ENCODE results near the gene GPX4. TPM values are rescaled to one million over a fixed set of nuclear protein-coding genes. Genes with fewer than 3 reads are reported as not detected.

GPX4 gene
- total and polyA plus RNA-seq, 9 of the 15 experiments (the other 6 are each of a cell fraction or from before 2014, with no cell fraction given): 61.4 to 661 (median 349) TPM

DNA sequence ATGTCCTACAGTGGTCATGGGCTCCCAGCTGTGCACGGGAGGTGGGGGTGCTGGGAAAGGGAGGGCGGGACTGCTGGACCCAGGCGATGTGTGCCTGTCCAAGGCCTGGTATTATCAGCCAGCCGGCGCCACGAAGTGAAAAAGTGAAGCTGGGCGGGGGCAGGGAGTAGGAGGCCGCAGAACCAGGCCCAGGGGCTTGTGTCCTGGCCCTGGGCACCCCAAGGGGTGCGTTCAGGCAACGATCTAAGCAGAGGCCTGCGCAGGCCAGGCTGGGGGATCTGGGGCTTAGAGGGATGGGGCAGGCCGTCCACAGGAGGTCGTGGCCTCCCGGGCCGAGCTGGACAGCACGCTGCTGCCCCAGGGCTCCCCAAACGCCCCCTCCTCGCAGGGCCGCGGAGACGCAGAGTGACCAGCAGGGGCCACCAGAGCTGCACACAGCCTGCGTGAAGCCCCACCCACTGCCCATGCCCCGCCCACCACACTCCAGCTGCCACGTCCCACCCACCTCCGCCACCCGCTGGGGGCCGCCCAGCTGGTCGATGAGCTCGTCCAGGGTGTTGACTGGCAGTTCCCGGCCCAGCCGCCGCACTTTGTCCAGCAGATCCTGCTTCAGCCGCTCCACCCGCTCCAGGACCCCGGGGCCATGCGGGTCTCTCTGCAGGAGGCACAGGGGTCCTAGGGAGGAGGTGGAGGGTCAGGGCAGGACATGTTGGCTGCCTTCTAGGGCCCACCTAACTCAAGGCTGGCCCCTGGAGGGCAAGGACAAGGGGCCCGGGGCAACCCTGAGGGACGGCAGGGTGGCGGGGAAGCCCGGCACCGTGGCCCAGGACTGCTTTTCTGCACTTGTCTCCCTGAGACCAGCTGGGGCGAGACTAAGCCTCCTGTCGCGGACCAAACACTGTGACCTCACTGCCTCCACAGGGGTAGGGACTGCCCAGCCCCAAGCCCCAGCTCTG, 9.5 kb downstream of the GPX4 start (continued):
- TF ChIP-seq, protein P1, sequence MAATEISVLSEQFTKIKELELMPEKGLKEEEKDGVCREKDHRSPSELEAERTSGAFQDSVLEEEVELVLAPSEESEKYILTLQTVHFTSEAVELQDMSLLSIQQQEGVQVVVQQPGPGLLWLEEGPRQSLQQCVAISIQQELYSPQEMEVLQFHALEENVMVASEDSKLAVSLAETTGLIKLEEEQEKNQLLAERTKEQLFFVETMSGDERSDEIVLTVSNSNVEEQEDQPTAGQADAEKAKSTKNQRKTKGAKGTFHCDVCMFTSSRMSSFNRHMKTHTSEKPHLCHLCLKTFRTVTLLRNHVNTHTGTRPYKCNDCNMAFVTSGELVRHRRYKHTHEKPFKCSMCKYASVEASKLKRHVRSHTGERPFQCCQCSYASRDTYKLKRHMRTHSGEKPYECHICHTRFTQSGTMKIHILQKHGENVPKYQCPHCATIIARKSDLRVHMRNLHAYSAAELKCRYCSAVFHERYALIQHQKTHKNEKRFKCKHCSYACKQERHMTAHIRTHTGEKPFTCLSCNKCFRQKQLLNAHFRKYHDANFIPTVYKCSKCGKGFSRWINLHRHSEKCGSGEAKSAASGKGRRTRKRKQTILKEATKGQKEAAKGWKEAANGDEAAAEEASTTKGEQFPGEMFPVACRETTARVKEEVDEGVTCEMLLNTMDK (IDR thresholded peaks at IDR 0.05; ENCODE audit: borderline replicate concordance, insufficient read depth, low read depth, low read length, poor library complexity, severe bottlenecking): peak; percentile 75
- 0 out of 2 replicates have a peak, but pooled peaks have one; percentile 15 for TF ChIP-seq BHLHE40 (IDR thresholded peaks at IDR 0.05; ENCODE audit: low read length)
- TF ChIP-seq POLR2AphosphoS5 (IDR thresholded peaks at IDR 0.05; ENCODE audit: control insufficient read depth, insufficient read depth, low read depth, low read length): peak; percentile 59; the same call in 1 of the 2 replicates
- no peak for TF ChIP-seq KDM1A (IDR thresholded peaks at IDR 0.05)
- TF ChIP-seq, protein P2, sequence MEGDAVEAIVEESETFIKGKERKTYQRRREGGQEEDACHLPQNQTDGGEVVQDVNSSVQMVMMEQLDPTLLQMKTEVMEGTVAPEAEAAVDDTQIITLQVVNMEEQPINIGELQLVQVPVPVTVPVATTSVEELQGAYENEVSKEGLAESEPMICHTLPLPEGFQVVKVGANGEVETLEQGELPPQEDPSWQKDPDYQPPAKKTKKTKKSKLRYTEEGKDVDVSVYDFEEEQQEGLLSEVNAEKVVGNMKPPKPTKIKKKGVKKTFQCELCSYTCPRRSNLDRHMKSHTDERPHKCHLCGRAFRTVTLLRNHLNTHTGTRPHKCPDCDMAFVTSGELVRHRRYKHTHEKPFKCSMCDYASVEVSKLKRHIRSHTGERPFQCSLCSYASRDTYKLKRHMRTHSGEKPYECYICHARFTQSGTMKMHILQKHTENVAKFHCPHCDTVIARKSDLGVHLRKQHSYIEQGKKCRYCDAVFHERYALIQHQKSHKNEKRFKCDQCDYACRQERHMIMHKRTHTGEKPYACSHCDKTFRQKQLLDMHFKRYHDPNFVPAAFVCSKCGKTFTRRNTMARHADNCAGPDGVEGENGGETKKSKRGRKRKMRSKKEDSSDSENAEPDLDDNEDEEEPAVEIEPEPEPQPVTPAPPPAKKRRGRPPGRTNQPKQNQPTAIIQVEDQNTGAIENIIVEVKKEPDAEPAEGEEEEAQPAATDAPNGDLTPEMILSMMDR (IDR thresholded peaks at IDR 0.05 in 2 of 3, conservative IDR thresholded peaks at IDR 0.05 in 1 of 3; ENCODE audit: insufficient read depth in 2 of 3, low read depth in 1 of 3, low read length in 3 of 3): peak; percentile 86 to 93 (median 89)
- TF ChIP-seq ZC3H4 (CRISPR knock-in tag; IDR thresholded peaks at IDR 0.05; ENCODE audit: borderline replicate concordance): no peak
- peak; percentile 77 for TF ChIP-seq STAG1 (CRISPR knock-in tag; IDR thresholded peaks at IDR 0.05; ENCODE audit: borderline replicate concordance)
- TF ChIP-seq CBX5 (IDR thresholded peaks at IDR 0.05; ENCODE audit: borderline replicate concordance, low read depth): no peak
- TF ChIP-seq, protein P3, sequence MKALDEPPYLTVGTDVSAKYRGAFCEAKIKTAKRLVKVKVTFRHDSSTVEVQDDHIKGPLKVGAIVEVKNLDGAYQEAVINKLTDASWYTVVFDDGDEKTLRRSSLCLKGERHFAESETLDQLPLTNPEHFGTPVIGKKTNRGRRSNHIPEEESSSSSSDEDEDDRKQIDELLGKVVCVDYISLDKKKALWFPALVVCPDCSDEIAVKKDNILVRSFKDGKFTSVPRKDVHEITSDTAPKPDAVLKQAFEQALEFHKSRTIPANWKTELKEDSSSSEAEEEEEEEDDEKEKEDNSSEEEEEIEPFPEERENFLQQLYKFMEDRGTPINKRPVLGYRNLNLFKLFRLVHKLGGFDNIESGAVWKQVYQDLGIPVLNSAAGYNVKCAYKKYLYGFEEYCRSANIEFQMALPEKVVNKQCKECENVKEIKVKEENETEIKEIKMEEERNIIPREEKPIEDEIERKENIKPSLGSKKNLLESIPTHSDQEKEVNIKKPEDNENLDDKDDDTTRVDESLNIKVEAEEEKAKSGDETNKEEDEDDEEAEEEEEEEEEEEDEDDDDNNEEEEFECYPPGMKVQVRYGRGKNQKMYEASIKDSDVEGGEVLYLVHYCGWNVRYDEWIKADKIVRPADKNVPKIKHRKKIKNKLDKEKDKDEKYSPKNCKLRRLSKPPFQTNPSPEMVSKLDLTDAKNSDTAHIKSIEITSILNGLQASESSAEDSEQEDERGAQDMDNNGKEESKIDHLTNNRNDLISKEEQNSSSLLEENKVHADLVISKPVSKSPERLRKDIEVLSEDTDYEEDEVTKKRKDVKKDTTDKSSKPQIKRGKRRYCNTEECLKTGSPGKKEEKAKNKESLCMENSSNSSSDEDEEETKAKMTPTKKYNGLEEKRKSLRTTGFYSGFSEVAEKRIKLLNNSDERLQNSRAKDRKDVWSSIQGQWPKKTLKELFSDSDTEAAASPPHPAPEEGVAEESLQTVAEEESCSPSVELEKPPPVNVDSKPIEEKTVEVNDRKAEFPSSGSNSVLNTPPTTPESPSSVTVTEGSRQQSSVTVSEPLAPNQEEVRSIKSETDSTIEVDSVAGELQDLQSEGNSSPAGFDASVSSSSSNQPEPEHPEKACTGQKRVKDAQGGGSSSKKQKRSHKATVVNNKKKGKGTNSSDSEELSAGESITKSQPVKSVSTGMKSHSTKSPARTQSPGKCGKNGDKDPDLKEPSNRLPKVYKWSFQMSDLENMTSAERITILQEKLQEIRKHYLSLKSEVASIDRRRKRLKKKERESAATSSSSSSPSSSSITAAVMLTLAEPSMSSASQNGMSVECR (CRISPR knock-in tag; IDR thresholded peaks at IDR 0.05): peak; percentile 95
- TF ChIP-seq GABPB1 (CRISPR knock-in tag; IDR thresholded peaks at IDR 0.05): peak; percentile 31; the same call in 1 of the 2 replicates
- TF ChIP-seq ZNF764 (CRISPR knock-in tag; IDR thresholded peaks at IDR 0.05; ENCODE audit: low read depth): peak; percentile 94
- TF ChIP-seq SMAD1 (IDR thresholded peaks at IDR 0.05; ENCODE audit: low read depth, low read length, partially characterized antibody): no peak
- TF ChIP-seq, protein P4, sequence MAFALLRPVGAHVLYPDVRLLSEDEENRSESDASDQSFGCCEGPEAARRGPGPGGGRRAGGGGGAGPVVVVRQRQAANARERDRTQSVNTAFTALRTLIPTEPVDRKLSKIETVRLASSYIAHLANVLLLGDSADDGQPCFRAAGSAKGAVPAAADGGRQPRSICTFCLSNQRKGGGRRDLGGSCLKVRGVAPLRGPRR (CRISPR knock-in tag; IDR thresholded peaks at IDR 0.05): no peak
- 0 out of 2 replicates have a peak, but pooled peaks have one; percentile 9 for TF ChIP-seq CBFA2T2 (conservative IDR thresholded peaks at IDR 0.05)
- TF ChIP-seq, protein P5, sequence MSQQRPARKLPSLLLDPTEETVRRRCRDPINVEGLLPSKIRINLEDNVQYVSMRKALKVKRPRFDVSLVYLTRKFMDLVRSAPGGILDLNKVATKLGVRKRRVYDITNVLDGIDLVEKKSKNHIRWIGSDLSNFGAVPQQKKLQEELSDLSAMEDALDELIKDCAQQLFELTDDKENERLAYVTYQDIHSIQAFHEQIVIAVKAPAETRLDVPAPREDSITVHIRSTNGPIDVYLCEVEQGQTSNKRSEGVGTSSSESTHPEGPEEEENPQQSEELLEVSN (IDR thresholded peaks at IDR 0.05; ENCODE audit: borderline replicate concordance in 1 of 2, extremely low read depth in 1 of 2, insufficient read depth in 1 of 2, insufficient read length in 1 of 2, low read depth in 1 of 2, low read length in 1 of 2, poor library complexity in 1 of 2, severe bottlenecking in 1 of 2): peak in 1 of 2 experiments; percentile 10
